ENCODE data around the gene SARNP.
A peak's percentile ranks its signal among the peaks of the same experiment; 100 is the strongest.

The SARNP gene

GRCh38 chr12:55850893-55851292 is 33.4 kb upstream of the SARNP start:
- no peak for TF ChIP-seq CTCF (IDR thresholded peaks at IDR 0.05)
- Histone ChIP-seq H3K4me3 (no peak overlapping the region), H3K27ac (peak overlapping the region in 1 of 2 donors; percentile 56)
- no peak for DNase-seq (ENCODE audit: low spot score)

- no peak for DNase-seq (ENCODE audit: low spot score)
- TF ChIP-seq CTCF (IDR thresholded peaks at IDR 0.05) = no peak
- Histone ChIP-seq H3K4me3 (no peak overlapping the region), H3K27ac (peak overlapping the region in 1 of 2 donors; percentile 56)
Measured at GRCh38 chr12:55850401-55850800, 32.9 kb upstream of the SARNP start.

- no peak for DNase-seq (ENCODE audit: low spot score)
- Histone ChIP-seq H3K4me3 (no peak overlapping the region), H3K27ac (peak overlapping the region in 1 of 2 donors; percentile 56)
- no peak for TF ChIP-seq CTCF (IDR thresholded peaks at IDR 0.05)
Measured at GRCh38 chr12:55849616-55850343, 32.3 kb upstream of the SARNP start.

- no peak for TF ChIP-seq CTCF (IDR thresholded peaks at IDR 0.05)
Measured at GRCh38 chr12:55847603-55848291, 30.2 kb upstream of the SARNP start.

GRCh38 chr12:55847033-55847432 is 29.5 kb upstream of the SARNP start:
- TF ChIP-seq CTCF (IDR thresholded peaks at IDR 0.05) = no peak
- H3K27ac ChIP-seq = peak overlapping the region; percentile 78 to 97
- peak overlapping the region; percentile 54 for H3K4me3 ChIP-seq
- no peak for DNase-seq (ENCODE audit: low spot score)

More at GRCh38 chr12:55847603-55848291, 30.2 kb upstream of the SARNP start:
- peak overlapping the region; percentile 78 to 97 for H3K27ac ChIP-seq
- peak; percentile 97 for DNase-seq (ENCODE audit: low spot score)
- peak overlapping the region; percentile 54 for H3K4me3 ChIP-seq

- DNase-seq (ENCODE audit: low spot score) = no peak
- H3K27ac ChIP-seq = peak overlapping the region; percentile 78 to 97
- no peak for TF ChIP-seq CTCF (IDR thresholded peaks at IDR 0.05)
- H3K4me3 ChIP-seq = no peak overlapping the region
Measured at GRCh38 chr12:55845785-55846496, 28.4 kb upstream of the SARNP start.

Measured in coronary artery (tissue), 2 donors.